HG03439 (cell line): ENCODE results near the gene ITGA8.
"Not testable (repeated sequence)": the region's sequence is repeated elsewhere in the genome, so short reads cannot be mapped to it uniquely, and the experiment has no call there.

Experiments
- ATAC-seq: cut with Tn5 transposase; IDR thresholded peaks from one replicate; pipeline ENCODE4 v1.9.1; 2021; ENCODE audit warnings: mild to moderate bottlenecking, moderate library complexity; ENCODE audit not compliant: unreplicated experiment

Gene ITGA8

GRCh38 chr10:15690031-15690430, 29.7 kb downstream of the ITGA8 start:
- ATAC-seq: no peak

GRCh38 chr10:15684768-15685167, 35.0 kb downstream of the ITGA8 start:
- ATAC-seq: no peak

- no peak for ATAC-seq
These were observed 38.6 kb downstream of the ITGA8 start for GRCh38 chr10:15681076-15681475.

GRCh38 chr10:15678851-15679250, 40.9 kb downstream of the ITGA8 start:
- no peak for ATAC-seq

GRCh38 chr10:15672469-15672868, 47.3 kb downstream of the ITGA8 start:
- ATAC-seq: no peak

- ATAC-seq: no peak
These were observed 48.8 kb downstream of the ITGA8 start for GRCh38 chr10:15670880-15671279.

GRCh38 chr10:15661574-15661973, 58.1 kb downstream of the ITGA8 start:
- no peak for ATAC-seq

- ATAC-seq: no peak
These were observed 58.7 kb downstream of the ITGA8 start for GRCh38 chr10:15660990-15661389.

GRCh38 chr10:15658069-15658702, 61.5 kb downstream of the ITGA8 start:
- ATAC-seq: no peak

GRCh38 chr10:15652757-15653156, 67.0 kb downstream of the ITGA8 start:
- no peak for ATAC-seq

- no peak for ATAC-seq
These were observed 67.6 kb downstream of the ITGA8 start for GRCh38 chr10:15652117-15652516.

- no peak for ATAC-seq
These were observed 68.5 kb downstream of the ITGA8 start for GRCh38 chr10:15651175-15651574.

- ATAC-seq: no peak
These were observed 77.6 kb downstream of the ITGA8 start for GRCh38 chr10:15642095-15642494.

GRCh38 chr10:15640536-15641085, 79.1 kb downstream of the ITGA8 start:
- ATAC-seq: no peak

GRCh38 chr10:15636446-15636845, 83.3 kb downstream of the ITGA8 start:
- no peak for ATAC-seq

- no peak for ATAC-seq
These were observed 87.1 kb downstream of the ITGA8 start for GRCh38 chr10:15632456-15633091.

GRCh38 chr10:15631205-15631604, 88.5 kb downstream of the ITGA8 start:
- ATAC-seq: not testable (repeated sequence)

GRCh38 chr10:15630353-15630752, 89.4 kb downstream of the ITGA8 start:
- no peak for ATAC-seq

- no peak for ATAC-seq
These were observed 92.0 kb downstream of the ITGA8 start for GRCh38 chr10:15627617-15628196.

- no peak for ATAC-seq
These were observed 92.8 kb downstream of the ITGA8 start for GRCh38 chr10:15626937-15627336.

- ATAC-seq: no peak
These were observed 94.5 kb downstream of the ITGA8 start for GRCh38 chr10:15625261-15625660.
